Progenitor cell of endocrine pancreas (in vitro differentiated cells): ENCODE measurements around the gene IPO13. TPM values are rescaled to one million over a fixed set of nuclear protein-coding genes. Genes with fewer than 3 reads are reported as not detected.
A peak's percentile ranks its signal among the peaks of the same experiment; 100 is the strongest.

ENCODE experiments used
- DNase-seq: peaks from one replicate; pipeline ENCODE4 v3.0.0; 2021; ENCODE audit warnings: low spot score; ENCODE audit not compliant: unreplicated experiment
- H3K27ac Mint-ChIP-seq: 2 replicates; pipeline ENCODE4 v1.8.0; 2021; ENCODE audit warnings: mild to moderate bottlenecking, moderate library complexity, mixed read lengths
- H3K27me3 Mint-ChIP-seq: 2 replicates; pipeline ENCODE4 v1.8.0; 2021; ENCODE audit warnings: mixed read lengths
- H3K36me3 Mint-ChIP-seq: 2 replicates; pipeline ENCODE4 v1.8.0; 2022; ENCODE audit warnings: mixed read lengths; ENCODE audit not compliant: insufficient read depth
- H3K4me1 Mint-ChIP-seq: 2 replicates; pipeline ENCODE4 v1.8.0; 2021; ENCODE audit warnings: low read depth, mixed read lengths
- H3K4me3 Mint-ChIP-seq: 2 replicates; pipeline ENCODE4 v1.8.0; 2021; ENCODE audit warnings: low read depth, mild to moderate bottlenecking, moderate library complexity, mixed read lengths
- H3K9me3 Mint-ChIP-seq: 2 replicates; pipeline ENCODE4 v1.8.0; 2021; ENCODE audit warnings: low read depth, mixed read lengths
- CTCF ChIP-seq: fragments of 200-600 bp; sonication (generic); IDR thresholded peaks from one replicate; pipeline ENCODE4 v1.5.0; 2021; ENCODE audit warnings: antibody characterized with exemption, mild to moderate bottlenecking; ENCODE audit not compliant: unreplicated experiment
- total RNA-seq: library from RNA; stranded (reverse); gene quantifications from 2 replicates; pipeline ENCODE4 v1.2.1, GENCODE V29; 2021

Gene IPO13
- total RNA-seq, 1 donor from 2014 or later = 34.6 TPM

GRCh38 chr1:43983253-43983899 is 36.6 kb downstream of the IPO13 start:
- Mint-ChIP-seq H3K4me3 (no peak overlapping the region), H3K27me3 (no peaks in the 10 kb centered on the region), H3K27ac (peak overlapping the region; percentile 49), H3K9me3 (no peaks in the 10 kb centered on the region), H3K36me3 (peaks cover 16% of the 10 kb centered on the region), H3K4me1 (peaks cover 35% of the 10 kb centered on the region)
- TF ChIP-seq CTCF = no peak
- DNase-seq = no peak

GRCh38 chr1:43984855-43985254 is 38.1 kb downstream of the IPO13 start:
- no peak for DNase-seq
- no peaks in the 10 kb centered on the region for H3K27me3 Mint-ChIP-seq
- H3K9me3 Mint-ChIP-seq = no peaks in the 10 kb centered on the region
- no peak overlapping the region for H3K27ac Mint-ChIP-seq
- TF ChIP-seq CTCF = no peak
- H3K36me3 Mint-ChIP-seq = peaks cover 16% of the 10 kb centered on the region
- H3K4me3 Mint-ChIP-seq = no peak overlapping the region
- H3K4me1 Mint-ChIP-seq = peaks cover 29% of the 10 kb centered on the region

GRCh38 chr1:43985984-43986595 is 39.3 kb downstream of the IPO13 start:
- Mint-ChIP-seq H3K4me3 (no peak overlapping the region), H3K27ac (peak overlapping the region; percentile 50), H3K9me3 (no peaks in the 10 kb centered on the region), H3K27me3 (no peaks in the 10 kb centered on the region), H3K36me3 (peaks cover 16% of the 10 kb centered on the region), H3K4me1 (peaks cover 24% of the 10 kb centered on the region)
- no peak for TF ChIP-seq CTCF
- no peak for DNase-seq

GRCh38 chr1:43986712-43987111 is 40.0 kb downstream of the IPO13 start:
- Mint-ChIP-seq H3K27me3 (no peaks in the 10 kb centered on the region), H3K9me3 (no peaks in the 10 kb centered on the region), H3K4me1 (peaks cover 26% of the 10 kb centered on the region), H3K36me3 (peaks cover 16% of the 10 kb centered on the region), H3K27ac (peak overlapping the region; percentile 90), H3K4me3 (no peak overlapping the region)
- no peak for TF ChIP-seq CTCF
- DNase-seq = no peak

- Mint-ChIP-seq H3K36me3 (peaks cover 16% of the 10 kb centered on the region), H3K27me3 (no peaks in the 10 kb centered on the region), H3K4me1 (peaks cover 29% of the 10 kb centered on the region), H3K4me3 (peak overlapping the region; percentile 44), H3K9me3 (no peaks in the 10 kb centered on the region), H3K27ac (peak overlapping the region; percentile 90)
- DNase-seq = no peak
- no peak for TF ChIP-seq CTCF
Measured at GRCh38 chr1:43987159-43987902, 40.6 kb downstream of the IPO13 start.
